T-helper 1 cell treated with Interleukin-12 subunit alpha and Interleukin-12 subunit beta and Interleukin-4 antibody, amounts not matched to agents 30 μg/mL and 1 μg/mL, for 36 hours (primary cell): ENCODE data around the gene CAMK4.

Source experiments
- H3K27ac Mint-ChIP-seq: one replicate; pipeline ENCODE4 v1.8.0; 2021; ENCODE audit warnings: mild to moderate bottlenecking, mixed read lengths
- H3K27me3 Mint-ChIP-seq: one replicate; pipeline ENCODE4 v1.8.0; 2021; ENCODE audit warnings: low read depth, mixed read lengths
- H3K36me3 Mint-ChIP-seq: one replicate; pipeline ENCODE4 v1.8.0; 2021; ENCODE audit warnings: low read depth, mixed read lengths
- H3K4me1 Mint-ChIP-seq: one replicate; pipeline ENCODE4 v1.8.0; 2021; ENCODE audit warnings: low read depth, mixed read lengths
- H3K4me3 Mint-ChIP-seq: one replicate; pipeline ENCODE4 v1.8.0; 2021; ENCODE audit warnings: mild to moderate bottlenecking, moderate library complexity, mixed read lengths
- H3K9me3 Mint-ChIP-seq: one replicate; pipeline ENCODE4 v1.8.0; 2021; ENCODE audit warnings: mixed read lengths

Gene CAMK4

GRCh38 chr5:111236348-111236747 is 12.2 kb downstream of the CAMK4 start:
- H3K4me3 Mint-ChIP-seq, result peak overlapping the region; percentile 72
- no peaks in the 10 kb centered on the region for H3K9me3 Mint-ChIP-seq
- no peaks in the 10 kb centered on the region for H3K27me3 Mint-ChIP-seq
- H3K36me3 Mint-ChIP-seq, result peaks cover 26% of the 10 kb centered on the region
- peaks cover 69% of the 10 kb centered on the region for H3K4me1 Mint-ChIP-seq
- H3K27ac Mint-ChIP-seq, result peak overlapping the region; percentile 89

- peaks cover 67% of the 10 kb centered on the region for H3K4me1 Mint-ChIP-seq
- peak overlapping the region; percentile 72 for H3K4me3 Mint-ChIP-seq
- H3K27ac Mint-ChIP-seq, result peak overlapping the region; percentile 89
- H3K27me3 Mint-ChIP-seq, result no peaks in the 10 kb centered on the region
- peaks cover 30% of the 10 kb centered on the region for H3K36me3 Mint-ChIP-seq
- H3K9me3 Mint-ChIP-seq, result no peaks in the 10 kb centered on the region
Measured at GRCh38 chr5:111236995-111237394, 12.8 kb downstream of the CAMK4 start.

GRCh38 chr5:111237470-111237869 is 13.3 kb downstream of the CAMK4 start:
- peaks cover 31% of the 10 kb centered on the region for H3K36me3 Mint-ChIP-seq
- H3K4me3 Mint-ChIP-seq, result peak overlapping the region; percentile 72
- H3K27me3 Mint-ChIP-seq, result no peaks in the 10 kb centered on the region
- peaks cover 67% of the 10 kb centered on the region for H3K4me1 Mint-ChIP-seq
- peak overlapping the region; percentile 89 for H3K27ac Mint-ChIP-seq
- no peaks in the 10 kb centered on the region for H3K9me3 Mint-ChIP-seq

GRCh38 chr5:111238431-111239225 is 14.4 kb downstream of the CAMK4 start:
- Mint-ChIP-seq H3K4me3 (peak overlapping the region; percentile 47), H3K9me3 (no peaks in the 10 kb centered on the region), H3K27ac (peak overlapping the region; percentile 89), H3K36me3 (peaks cover 32% of the 10 kb centered on the region), H3K27me3 (no peaks in the 10 kb centered on the region), H3K4me1 (peaks cover 68% of the 10 kb centered on the region)

- Mint-ChIP-seq H3K36me3 (peaks cover 36% of the 10 kb centered on the region), H3K4me1 (peaks cover 57% of the 10 kb centered on the region), H3K27ac (no peak overlapping the region), H3K27me3 (no peaks in the 10 kb centered on the region), H3K9me3 (no peaks in the 10 kb centered on the region), H3K4me3 (no peak overlapping the region)
Measured at GRCh38 chr5:111241696-111242095, 17.5 kb downstream of the CAMK4 start.

- H3K9me3 Mint-ChIP-seq, result no peaks in the 10 kb centered on the region
- no peak overlapping the region for H3K4me3 Mint-ChIP-seq
- peaks cover 49% of the 10 kb centered on the region for H3K4me1 Mint-ChIP-seq
- no peak overlapping the region for H3K27ac Mint-ChIP-seq
- no peaks in the 10 kb centered on the region for H3K27me3 Mint-ChIP-seq
- H3K36me3 Mint-ChIP-seq, result peaks cover 34% of the 10 kb centered on the region
Measured at GRCh38 chr5:111242606-111243005, 18.4 kb downstream of the CAMK4 start.

GRCh38 chr5:111243318-111243717 is 19.1 kb downstream of the CAMK4 start:
- H3K36me3 Mint-ChIP-seq, result peaks cover 31% of the 10 kb centered on the region
- H3K9me3 Mint-ChIP-seq, result no peaks in the 10 kb centered on the region
- H3K4me3 Mint-ChIP-seq, result no peak overlapping the region
- H3K27ac Mint-ChIP-seq, result no peak overlapping the region
- peaks cover 46% of the 10 kb centered on the region for H3K4me1 Mint-ChIP-seq
- no peaks in the 10 kb centered on the region for H3K27me3 Mint-ChIP-seq

- Mint-ChIP-seq H3K4me3 (peak overlapping the region; percentile 36), H3K27ac (peak overlapping the region; percentile 56), H3K27me3 (no peaks in the 10 kb centered on the region), H3K36me3 (peaks cover 28% of the 10 kb centered on the region), H3K9me3 (no peaks in the 10 kb centered on the region), H3K4me1 (peaks cover 51% of the 10 kb centered on the region)
Measured at GRCh38 chr5:111245654-111246053, 21.5 kb downstream of the CAMK4 start.

GRCh38 chr5:111246459-111246858 is 22.3 kb downstream of the CAMK4 start:
- Mint-ChIP-seq H3K9me3 (no peaks in the 10 kb centered on the region), H3K36me3 (peaks cover 32% of the 10 kb centered on the region), H3K27ac (no peak overlapping the region), H3K4me1 (peaks cover 57% of the 10 kb centered on the region), H3K4me3 (peak overlapping the region; percentile 36), H3K27me3 (no peaks in the 10 kb centered on the region)

GRCh38 chr5:111248571-111248970 is 24.4 kb downstream of the CAMK4 start:
- peaks cover 23% of the 10 kb centered on the region for H3K36me3 Mint-ChIP-seq
- H3K4me3 Mint-ChIP-seq, result no peak overlapping the region
- peaks cover 63% of the 10 kb centered on the region for H3K4me1 Mint-ChIP-seq
- no peaks in the 10 kb centered on the region for H3K27me3 Mint-ChIP-seq
- no peaks in the 10 kb centered on the region for H3K9me3 Mint-ChIP-seq
- peak overlapping the region; percentile 13 for H3K27ac Mint-ChIP-seq

- peaks cover 16% of the 10 kb centered on the region for H3K36me3 Mint-ChIP-seq
- H3K27me3 Mint-ChIP-seq, result no peaks in the 10 kb centered on the region
- H3K4me3 Mint-ChIP-seq, result no peak overlapping the region
- no peak overlapping the region for H3K27ac Mint-ChIP-seq
- H3K9me3 Mint-ChIP-seq, result peaks cover 3% of the 10 kb centered on the region
- peaks cover 68% of the 10 kb centered on the region for H3K4me1 Mint-ChIP-seq
Measured at GRCh38 chr5:111251921-111252320, 27.7 kb downstream of the CAMK4 start.

GRCh38 chr5:111252799-111253545 is 28.8 kb downstream of the CAMK4 start:
- Mint-ChIP-seq H3K27ac (peak overlapping the region; percentile 83), H3K4me3 (peak overlapping the region; percentile 46), H3K27me3 (no peaks in the 10 kb centered on the region), H3K36me3 (peaks cover 21% of the 10 kb centered on the region), H3K4me1 (peaks cover 68% of the 10 kb centered on the region), H3K9me3 (peaks cover 5% of the 10 kb centered on the region)

- Mint-ChIP-seq H3K36me3 (peaks cover 28% of the 10 kb centered on the region), H3K4me3 (peak overlapping the region; percentile 38), H3K27ac (peak overlapping the region; percentile 67), H3K27me3 (no peaks in the 10 kb centered on the region), H3K9me3 (peaks cover 5% of the 10 kb centered on the region), H3K4me1 (peaks cover 60% of the 10 kb centered on the region)
Measured at GRCh38 chr5:111254613-111255012, 30.4 kb downstream of the CAMK4 start.

- Mint-ChIP-seq H3K9me3 (peaks cover 5% of the 10 kb centered on the region), H3K36me3 (peaks cover 28% of the 10 kb centered on the region), H3K4me1 (peaks cover 55% of the 10 kb centered on the region), H3K4me3 (peak overlapping the region; percentile 38), H3K27ac (peak overlapping the region; percentile 67), H3K27me3 (no peaks in the 10 kb centered on the region)
Measured at GRCh38 chr5:111255169-111255568, 31.0 kb downstream of the CAMK4 start.

- Mint-ChIP-seq H3K27ac (peak overlapping the region; percentile 42), H3K4me3 (peak overlapping the region; percentile 17), H3K9me3 (peaks cover 5% of the 10 kb centered on the region), H3K36me3 (peaks cover 26% of the 10 kb centered on the region), H3K27me3 (no peaks in the 10 kb centered on the region), H3K4me1 (peaks cover 47% of the 10 kb centered on the region)
Measured at GRCh38 chr5:111256128-111256527, 31.9 kb downstream of the CAMK4 start.
